Ascending aorta (tissue), 2 donors: Measurements from ENCODE around the gene SI. TPM values are rescaled to one million over a fixed set of nuclear protein-coding genes. Genes with fewer than 3 reads are reported as not detected.
"Not testable (repeated sequence)": the region's sequence is repeated elsewhere in the genome, so short reads cannot be mapped to it uniquely, and the experiment has no call there.

Experiments
- DNase-seq, 2 donors: peaks; one replicate each; pipeline ENCODE4 v3.0.0-alpha.2; 2019; ENCODE audit warnings: low spot score in 2 of 2
- H3K27ac ChIP-seq, 2 donors: fragments of 200-600 bp; sonication (generic); one replicate each; pipeline ENCODE4 v1.5.1; 2016 to 2017; ENCODE audit warnings: mild to moderate bottlenecking in 1 of 2
- H3K27me3 ChIP-seq: fragments of 200-600 bp; sonication (generic); one replicate; pipeline ENCODE4 v1.5.1; 2017
- H3K36me3 ChIP-seq, 2 donors: fragments of 200-600 bp; sonication (generic); one replicate each; pipeline ENCODE4 v1.5.1; 2016
- H3K4me1 ChIP-seq, 2 donors: fragments of 200-600 bp; sonication (generic); one replicate each; pipeline ENCODE4 v1.5.1; 2016 to 2017; ENCODE audit warnings: mild to moderate bottlenecking in 1 of 2
- H3K4me3 ChIP-seq, 2 donors: fragments of 200-600 bp; sonication (generic); one replicate each; pipeline ENCODE4 v1.5.1; 2016 to 2017; ENCODE audit warnings: mild to moderate bottlenecking in 1 of 2
- H3K9me3 ChIP-seq, 2 donors: fragments of 200-600 bp; sonication (generic); one replicate each; pipeline ENCODE4 v1.5.1; 2016
- CTCF ChIP-seq, 3 experiments: fragments of 200-600 bp in 2 of 3; fragments of 450-650 bp in 1 of 3; sonication (generic) in 2 of 3; IDR thresholded peaks; one replicate each; pipeline ENCODE4 v1.5.1; 2016 to 2019; ENCODE audit warnings: antibody characterized with exemption in 3 of 3, mild to moderate bottlenecking in 1 of 3, moderate library complexity in 1 of 3
- intact Hi-C: fragments of 100-400 bp; cut with DNase I; formaldehyde crosslinking; loops from one replicate; pipeline ENCODE4 v1.15.1; 2023
- total RNA-seq: library from RNA; depleted of rRNA; stranded (reverse); fragments of >200 nt; gene quantifications from one replicate; pipeline ENCODE4 v1.1.0, GENCODE V29; 2016

SI gene
- total RNA-seq, 1 donor from 2014 or later, result not detected

DNA sequence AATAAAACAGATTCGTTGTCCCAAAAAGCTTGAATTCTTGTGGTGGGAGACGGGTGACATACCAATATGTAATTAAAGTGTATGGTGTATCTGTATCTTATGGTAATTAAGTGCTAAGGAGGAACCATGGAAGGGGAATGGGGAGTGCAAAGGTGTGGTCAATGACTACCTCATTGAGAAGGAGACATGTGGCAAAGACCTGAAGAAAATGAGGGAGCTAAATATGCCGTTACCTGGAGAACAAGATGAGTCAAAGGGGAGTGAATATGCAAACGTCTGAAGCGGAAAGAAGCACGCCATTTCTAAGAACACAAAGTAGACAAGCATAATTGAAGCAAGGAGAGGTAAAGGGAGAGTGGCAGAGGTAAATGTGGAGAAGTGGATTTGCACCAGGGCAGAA, 115.7 kb downstream of the SI start:
- Histone ChIP-seq H3K27me3 (no peaks in the 10 kb centered on the region), H3K36me3 (no peaks in the 10 kb centered on the region), H3K4me3 (no peak overlapping the region), H3K4me1 (no peaks in the 10 kb centered on the region), H3K27ac (no peak overlapping the region), H3K9me3 (no peaks in the 10 kb centered on the region)
- no peak for TF ChIP-seq CTCF (IDR thresholded peaks at IDR 0.05)
- DNase-seq, result no peak
- intact Hi-C loops, result no loop called here

DNA sequence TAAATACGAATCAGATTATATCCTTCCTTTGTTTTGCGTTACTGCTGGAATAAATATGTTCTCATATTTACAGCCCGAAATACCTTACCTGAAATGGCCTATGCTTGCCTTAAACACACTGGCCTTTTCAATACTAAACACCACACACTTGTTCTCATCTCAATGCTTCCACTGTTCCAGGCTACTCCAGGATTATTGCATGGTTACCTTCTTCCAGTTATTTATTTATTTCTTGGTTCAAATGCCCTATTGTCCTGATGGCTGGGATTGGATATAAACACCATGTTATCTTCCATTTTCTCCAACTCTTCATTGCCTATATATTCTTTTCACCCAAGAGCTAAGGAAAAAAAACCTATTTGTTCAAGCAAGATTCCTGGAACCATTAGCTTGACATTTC, 125.3 kb downstream of the SI start:
- Histone ChIP-seq H3K27me3 (no peaks in the 10 kb centered on the region), H3K4me3 (no peak overlapping the region), H3K27ac (no peak overlapping the region), H3K9me3 (no peaks in the 10 kb centered on the region), H3K4me1 (no peaks in the 10 kb centered on the region), H3K36me3 (no peaks in the 10 kb centered on the region)
- intact Hi-C loops, result no loop called here
- TF ChIP-seq CTCF (IDR thresholded peaks at IDR 0.05), result no peak
- no peak for DNase-seq

- intact Hi-C loops, H3K9me3 ChIP-seq, H3K4me3 ChIP-seq, H3K27me3 ChIP-seq, H3K4me1 ChIP-seq, H3K36me3 ChIP-seq, H3K27ac ChIP-seq, DNase-seq: not testable (repeated sequence)
Observed at GRCh38 chr3:164951403-164951802, 126.9 kb downstream of the SI start.

GRCh38 chr3:164940745-164941144, 137.6 kb downstream of the SI start:
- no peaks in the 10 kb centered on the region for H3K4me1 ChIP-seq
- H3K4me3 ChIP-seq, result no peak overlapping the region
- H3K27me3 ChIP-seq, result no peaks in the 10 kb centered on the region
- no peak for DNase-seq
- H3K27ac ChIP-seq, result no peak overlapping the region
- H3K36me3 ChIP-seq, result no peaks in the 10 kb centered on the region
- TF ChIP-seq CTCF (IDR thresholded peaks at IDR 0.05), result no peak
- no peaks in the 10 kb centered on the region for H3K9me3 ChIP-seq
- intact Hi-C loops, result no loop called here

GRCh38 chr3:164929642-164930041, 148.7 kb downstream of the SI start:
- no peak for DNase-seq
- Histone ChIP-seq H3K36me3 (no peaks in the 10 kb centered on the region), H3K27ac (no peak overlapping the region), H3K9me3 (no peaks in the 10 kb centered on the region), H3K4me3 (no peak overlapping the region), H3K4me1 (no peaks in the 10 kb centered on the region), H3K27me3 (no peaks in the 10 kb centered on the region)
- no peak for TF ChIP-seq CTCF (IDR thresholded peaks at IDR 0.05)
- intact Hi-C loops, result no loop called here

Other genes with a start within 250 kb of the SI start
- not detected for gene SLITRK3, start 117.9 kb upstream of the SI start, total RNA-seq